22Rv1 (cell line): ENCODE measurements around the gene CDC123.

Experiments used
- CTCF ChIP-seq: fragments of 450-650 bp; IDR thresholded peaks from 2 replicates; pipeline ENCODE4 v1.5.1; 2017; ENCODE audit warnings: mild to moderate bottlenecking
- ZFX ChIP-seq: fragments of 450-650 bp; IDR thresholded peaks from 2 replicates; pipeline ENCODE4 v1.6.1; 2017; ENCODE audit warnings: antibody characterized with exemption, borderline replicate concordance

GRCh38 chr10:12180221-12180974, 15.6 kb upstream of the CDC123 start:
- TF ChIP-seq CTCF (no peak), ZFX (no peak)
